HG02623 (cell line): ENCODE results near the gene APOA4.

Experiments
- ATAC-seq: cut with Tn5 transposase; IDR thresholded peaks from one replicate; pipeline ENCODE4 v1.9.1; 2021; ENCODE audit warnings: moderate library complexity; ENCODE audit not compliant: unreplicated experiment

APOA4 gene

DNA sequence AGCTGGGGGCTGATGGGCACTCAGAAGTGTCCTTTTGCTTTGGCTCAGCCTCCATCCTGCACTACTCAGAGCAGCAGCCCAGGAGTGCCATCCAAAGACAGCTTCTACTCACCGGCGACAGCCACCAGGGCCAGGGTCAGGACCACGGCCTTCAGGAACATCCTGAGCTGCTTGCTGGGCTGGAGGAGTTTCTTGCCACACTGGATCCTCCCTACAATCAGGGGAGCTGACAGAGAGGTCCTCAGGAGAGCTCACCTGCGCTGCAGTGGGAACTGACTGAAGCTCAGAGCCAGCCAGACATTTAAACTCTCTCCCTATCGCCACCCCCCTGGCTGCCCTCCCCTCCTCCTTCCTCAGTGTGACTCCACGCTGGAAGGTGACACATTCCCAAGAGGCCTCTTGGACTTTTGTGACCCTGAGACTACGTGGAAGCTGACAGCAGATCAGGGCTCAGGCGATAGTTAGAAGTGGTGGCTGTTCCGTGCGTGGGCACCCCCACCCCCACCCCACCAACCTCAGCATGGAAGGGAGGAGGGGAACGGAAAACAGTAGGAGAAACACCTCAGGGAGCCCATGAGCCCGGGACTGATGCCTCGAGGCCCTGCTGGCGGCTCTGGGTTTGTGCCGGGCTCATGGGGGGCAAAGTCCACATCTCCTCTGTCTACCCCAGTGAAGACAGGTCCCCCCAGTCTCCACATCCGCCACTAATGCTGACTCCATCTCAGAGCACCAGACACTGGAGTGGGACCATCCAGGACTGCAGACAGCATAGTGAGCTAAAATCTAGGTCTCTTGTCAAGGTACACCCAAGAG, at the start of gene APOA4:
APOA4 (minus strand) TSS at position 274 of the 813 bp plus-strand sequence; CDS start at position 161, 113 bp downstream.
- ATAC-seq, result no peak

DNA sequence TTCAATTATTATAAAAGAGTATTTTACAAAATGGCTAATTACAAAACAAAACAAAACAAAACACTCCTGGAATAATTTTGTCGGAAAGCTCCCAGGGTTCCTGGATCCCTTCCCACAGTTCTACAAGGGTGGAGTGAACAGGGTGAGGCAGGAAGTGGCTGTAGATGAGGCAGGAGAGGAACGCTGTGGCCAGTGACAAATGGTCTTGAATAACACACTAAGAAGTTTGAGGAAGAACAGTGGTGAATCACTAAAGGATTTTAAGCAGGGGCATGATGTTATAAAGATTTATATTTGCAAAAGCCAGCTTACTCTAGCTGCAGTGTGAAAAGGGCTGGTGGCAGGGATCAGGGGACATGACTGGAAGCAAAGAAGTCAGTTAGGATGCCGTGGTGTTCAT, 48.1 kb upstream of the APOA4 start:
- no peak for ATAC-seq

DNA sequence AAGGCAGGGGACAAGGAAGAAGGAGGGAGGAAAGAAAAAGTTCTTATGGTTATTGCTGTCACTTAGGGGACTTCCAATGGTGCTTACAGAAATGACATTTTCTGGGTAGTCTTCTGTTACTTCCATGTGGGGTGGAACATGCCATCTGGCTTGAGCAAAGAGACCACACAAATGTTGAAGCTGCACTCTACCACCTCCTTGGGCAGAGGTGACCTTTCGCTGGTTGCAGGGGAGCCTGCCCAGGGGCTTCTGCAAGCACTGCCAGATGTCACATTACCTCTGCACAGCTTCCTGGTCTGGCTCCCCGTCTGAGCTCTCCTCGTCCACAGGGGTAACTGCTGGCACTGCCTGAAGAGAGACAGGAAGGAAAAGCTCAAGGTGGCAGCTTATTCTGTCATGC, 47.0 kb upstream of the APOA4 start:
- ATAC-seq, result no peak

DNA sequence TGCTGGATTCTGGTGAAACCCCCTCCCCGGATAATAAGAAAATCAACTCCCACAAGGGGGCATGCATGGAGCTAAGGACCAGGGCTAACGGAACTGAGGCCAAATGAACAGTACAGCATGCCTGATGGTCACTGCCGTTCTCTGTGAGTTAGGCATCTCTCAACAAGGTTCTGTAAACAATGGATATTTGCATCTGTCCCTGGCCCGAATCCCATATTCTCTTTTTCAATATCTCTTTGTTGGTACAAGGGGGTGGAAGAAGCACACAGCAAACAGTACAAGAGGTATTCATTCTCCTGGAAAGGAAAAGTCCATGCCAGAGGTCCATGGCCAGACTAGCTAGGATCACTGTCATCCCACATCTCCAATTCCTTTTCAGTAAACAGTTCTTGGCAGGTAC, 46.5 kb upstream of the APOA4 start:
- no peak for ATAC-seq

DNA sequence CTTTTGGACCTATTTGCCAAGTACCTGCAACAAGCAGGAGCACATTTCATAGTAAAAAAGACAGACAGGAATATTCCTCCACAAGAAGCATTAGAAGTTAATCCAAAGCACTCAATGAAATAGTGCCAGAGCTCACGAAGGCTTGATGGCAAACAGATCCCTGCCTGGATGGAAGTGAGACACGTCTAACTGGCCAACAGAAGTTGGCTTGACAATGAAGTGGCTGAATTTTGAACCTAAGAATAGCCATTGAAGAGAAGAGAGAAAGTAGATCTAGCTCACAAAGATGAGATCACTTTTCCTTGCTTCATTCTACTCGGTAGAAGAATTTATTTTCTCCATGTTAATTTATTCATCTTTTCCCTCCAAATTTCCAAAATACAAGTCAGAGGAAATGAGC, 45.0 kb upstream of the APOA4 start:
- no peak for ATAC-seq

DNA sequence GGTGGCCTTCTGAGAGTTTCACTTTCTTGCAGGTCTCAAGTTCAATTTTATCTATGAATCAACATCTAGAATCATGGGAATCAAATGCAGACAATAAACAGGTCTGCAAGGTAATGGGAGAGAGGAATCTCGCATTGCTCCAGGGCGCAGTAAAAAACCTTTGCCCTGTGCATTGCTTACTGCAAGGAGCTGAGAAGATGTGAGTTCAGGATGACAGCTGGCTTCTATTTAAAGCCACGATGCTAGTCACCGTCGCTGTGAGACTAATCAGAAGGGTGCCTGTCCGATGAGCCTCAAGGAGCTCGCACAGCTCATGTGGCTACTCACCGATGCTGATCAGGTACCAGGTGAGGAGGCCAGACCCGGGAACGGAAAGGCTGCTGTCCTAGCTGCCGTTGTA, 44.5 kb upstream of the APOA4 start:
- no peak for ATAC-seq

DNA sequence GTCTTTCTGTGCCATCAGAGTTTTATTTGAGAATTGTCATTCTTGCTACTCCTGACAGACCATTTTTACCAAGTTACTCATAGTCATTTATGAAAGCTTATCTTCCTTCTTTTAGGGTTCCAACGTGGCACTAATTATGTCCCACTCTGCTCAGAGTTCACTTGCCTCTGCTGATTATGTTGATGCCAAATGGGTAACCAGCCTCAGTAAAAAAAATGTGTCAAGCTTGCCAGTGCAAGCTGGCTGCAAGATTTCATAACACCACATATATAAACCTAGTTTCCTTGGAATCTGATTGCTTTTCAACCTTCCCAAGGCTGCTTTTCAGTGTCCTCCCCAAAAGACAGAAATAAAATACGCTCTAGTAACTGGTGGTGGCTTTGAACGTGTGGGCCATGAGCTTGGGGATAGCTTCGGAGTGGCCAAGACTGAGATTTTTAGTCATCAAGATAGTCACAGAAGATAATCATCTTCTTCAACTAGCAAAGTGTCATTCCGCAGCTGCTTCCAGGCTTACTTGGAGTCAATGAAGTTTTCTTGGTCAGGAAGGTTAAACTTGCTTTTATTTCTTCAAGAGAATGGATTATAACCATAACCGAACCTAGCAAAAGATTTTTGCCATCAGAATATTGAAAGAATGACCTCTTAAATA, 43.8 kb upstream of the APOA4 start:
- ATAC-seq, result no peak

DNA sequence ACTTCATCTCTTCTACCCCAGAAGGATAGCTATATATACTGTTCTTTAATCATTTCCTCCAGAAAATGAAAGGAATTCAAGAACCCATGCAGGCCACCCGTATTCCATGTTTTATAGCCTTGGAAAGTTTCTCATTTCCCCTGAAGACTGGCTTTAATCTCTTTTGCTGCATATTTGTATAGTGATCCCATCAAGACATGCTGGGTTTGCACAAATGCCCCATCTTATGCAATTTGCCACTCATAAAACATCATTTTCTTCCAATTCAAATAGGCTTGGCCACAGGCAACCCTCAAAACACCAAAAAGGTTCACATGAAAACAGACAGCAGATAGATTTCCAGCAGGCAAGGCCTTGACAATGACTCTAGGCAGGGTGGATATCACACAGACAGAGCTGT, 42.6 kb upstream of the APOA4 start:
- no peak for ATAC-seq

DNA sequence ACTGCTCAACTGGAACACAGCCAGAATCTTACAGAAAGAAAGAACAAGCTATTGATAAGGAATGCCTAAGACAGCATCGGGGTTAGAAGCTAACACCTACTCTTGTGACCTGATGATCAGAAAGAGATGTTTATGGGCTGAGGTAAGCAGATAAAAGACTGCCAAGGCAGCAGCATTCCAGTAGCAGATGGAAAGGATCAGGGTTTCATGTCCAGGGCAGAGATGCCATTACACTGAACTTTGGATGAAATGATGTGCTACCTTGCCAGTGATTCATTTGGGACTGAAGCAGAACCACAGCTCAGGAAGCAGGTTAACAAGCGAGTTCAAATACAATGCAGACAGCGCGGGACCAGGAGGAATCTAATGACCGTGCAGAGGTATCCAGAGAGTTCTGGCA, 41.4 kb upstream of the APOA4 start:
- ATAC-seq, result no peak

DNA sequence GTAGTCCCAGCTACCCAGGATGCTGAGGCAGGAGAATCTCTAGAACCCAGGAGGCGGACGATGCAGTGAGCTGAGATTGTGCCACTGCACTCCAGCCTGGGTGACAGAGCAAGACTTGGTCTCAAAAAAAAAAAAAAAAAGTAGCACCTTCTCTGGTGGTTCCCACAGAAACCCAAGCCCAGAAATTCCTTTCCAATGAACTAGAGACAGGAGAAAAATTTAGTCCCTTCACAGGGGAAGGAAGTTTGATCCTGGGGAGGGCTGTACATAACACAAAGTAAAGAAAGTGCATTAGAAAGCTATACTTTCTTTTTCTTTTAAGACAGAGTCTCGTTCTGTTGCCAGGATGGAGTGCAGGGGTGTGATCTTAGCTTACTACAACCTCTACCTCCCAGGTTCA, 39.8 kb upstream of the APOA4 start:
- no peak for ATAC-seq

DNA sequence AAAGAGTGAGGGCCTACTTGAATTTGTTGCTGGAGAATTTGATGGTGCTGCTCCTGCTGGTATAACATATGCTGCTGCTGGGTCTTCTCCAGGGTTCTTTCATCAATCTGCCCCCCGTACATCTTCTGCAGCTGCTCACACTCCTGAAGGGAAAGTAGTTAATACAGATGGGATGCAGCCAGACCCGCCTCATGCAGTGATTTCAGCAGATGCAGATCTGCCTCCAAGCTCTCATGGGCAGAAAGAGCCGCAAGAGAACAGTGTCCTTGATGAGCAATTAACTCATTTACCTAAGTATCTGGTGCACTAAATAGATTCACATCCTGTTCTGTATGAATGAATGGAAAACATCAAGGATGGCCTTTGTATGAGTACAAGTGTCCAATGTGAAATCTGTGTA, 39.1 kb upstream of the APOA4 start:
- no peak for ATAC-seq

DNA sequence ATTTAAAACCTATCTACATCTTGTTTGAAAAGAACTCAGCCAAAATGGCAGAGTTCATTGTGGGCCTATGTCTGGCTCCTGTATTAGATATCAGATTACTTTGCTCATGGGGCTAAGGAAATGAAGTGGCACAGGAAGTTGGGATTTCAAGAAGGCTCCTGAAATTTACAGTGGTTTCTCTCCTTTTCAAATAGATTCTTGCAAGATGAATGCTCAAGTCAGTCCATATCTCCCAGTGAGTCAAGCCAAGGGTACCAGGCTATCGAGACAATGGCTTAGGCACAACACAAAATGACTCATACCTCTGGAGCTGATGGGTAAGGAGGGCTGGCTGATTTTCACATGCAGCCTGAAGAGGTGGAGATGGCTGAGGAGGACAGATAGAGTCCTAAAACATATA, 38.4 kb upstream of the APOA4 start:
- ATAC-seq, result no peak

DNA sequence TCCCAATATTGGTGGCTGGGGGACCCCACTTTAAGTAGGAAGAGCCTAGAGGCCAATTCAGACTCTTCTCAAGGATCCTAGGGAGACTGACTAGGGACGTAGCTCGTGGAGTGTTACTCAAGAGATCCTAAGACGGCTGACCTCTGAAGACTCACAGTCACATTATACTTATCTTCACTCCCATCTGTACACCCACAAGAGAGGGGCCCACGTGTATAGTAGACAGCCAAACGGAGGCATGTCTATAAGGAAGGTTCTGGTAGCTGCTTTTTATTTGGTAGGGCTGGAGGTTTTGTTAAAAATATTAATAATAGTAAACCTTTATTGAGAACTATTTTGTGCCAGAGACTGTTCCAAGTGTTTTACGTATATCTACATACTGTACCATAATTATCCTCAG, 37.2 kb upstream of the APOA4 start:
- ATAC-seq, result no peak

DNA sequence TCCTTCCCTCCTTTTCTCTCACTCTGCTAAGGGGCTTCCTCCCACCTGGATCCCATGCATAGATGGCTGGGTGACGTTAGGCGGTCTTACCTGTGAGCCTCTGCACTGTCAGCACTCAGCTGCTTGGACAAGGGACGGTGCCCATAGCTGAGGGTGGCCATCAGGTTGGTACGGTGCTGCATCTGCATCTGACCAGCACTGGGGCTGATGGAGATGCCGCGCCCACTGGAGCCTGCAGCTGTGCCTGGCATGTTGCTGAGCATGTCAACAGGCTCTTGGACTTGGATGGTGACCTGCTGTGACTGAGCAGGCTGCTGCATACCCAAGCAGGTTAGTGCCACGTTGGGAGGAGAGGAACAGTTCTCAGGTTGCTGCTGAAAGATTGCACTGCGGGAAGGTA, 36.1 kb upstream of the APOA4 start:
- ATAC-seq, result no peak

DNA sequence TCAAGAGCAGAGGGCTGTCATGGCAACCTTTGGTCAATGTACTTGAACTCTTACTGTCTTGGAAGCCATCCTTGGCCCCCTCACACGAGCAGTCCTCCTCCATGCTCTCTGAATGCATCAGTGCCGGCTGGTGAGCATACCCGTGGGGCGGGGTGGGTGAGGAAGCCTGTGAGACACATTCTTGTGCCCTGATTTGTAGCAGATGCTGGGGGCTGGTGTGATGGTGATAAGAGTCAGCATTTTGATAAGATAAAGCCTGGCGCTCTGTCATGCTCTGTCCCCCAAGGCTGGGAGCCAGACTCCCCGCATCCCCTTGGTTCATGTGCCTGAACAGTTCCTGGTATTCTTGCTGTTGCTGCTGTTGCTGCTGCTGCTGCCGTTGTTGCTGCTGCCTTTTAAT, 34.8 kb upstream of the APOA4 start:
- ATAC-seq, result no peak

DNA sequence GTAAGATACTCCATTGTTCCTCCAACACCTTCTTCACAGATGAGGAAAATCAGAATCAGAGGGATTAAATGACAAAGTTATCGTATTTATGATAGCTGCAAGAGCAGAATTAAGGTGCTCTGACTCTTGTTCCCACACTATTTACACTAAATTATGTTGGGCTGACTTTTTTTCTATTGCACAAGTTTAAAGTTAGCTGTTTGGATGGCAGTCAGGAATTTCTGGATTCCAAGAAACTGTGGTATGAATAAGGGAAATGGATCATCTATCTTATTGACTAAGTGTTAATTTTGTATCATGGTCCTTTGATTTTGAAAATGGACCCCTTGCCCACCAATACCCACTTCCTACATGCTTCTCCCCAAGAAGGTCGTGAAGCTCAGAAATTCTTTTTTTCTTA, 34.2 kb upstream of the APOA4 start:
- ATAC-seq, result no peak

DNA sequence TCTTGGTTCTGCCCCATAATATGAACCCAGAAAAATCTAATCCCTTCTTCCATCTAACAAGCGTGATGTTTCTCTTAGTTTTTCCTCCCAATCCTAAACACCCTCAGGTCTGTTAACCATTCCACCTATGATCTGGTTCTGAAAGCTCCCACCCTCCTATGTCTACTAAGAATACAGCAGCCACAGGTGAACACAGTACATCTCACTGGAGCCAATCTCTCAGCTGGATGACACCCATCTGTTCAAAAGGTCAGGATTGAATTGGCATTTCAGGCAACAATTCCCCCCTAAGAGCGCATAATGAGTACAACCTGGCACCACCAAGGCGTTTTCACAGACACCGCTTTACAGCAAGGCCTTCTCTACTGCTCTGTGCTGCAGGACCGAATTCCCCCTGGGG, 33.3 kb upstream of the APOA4 start:
- ATAC-seq, result no peak

DNA sequence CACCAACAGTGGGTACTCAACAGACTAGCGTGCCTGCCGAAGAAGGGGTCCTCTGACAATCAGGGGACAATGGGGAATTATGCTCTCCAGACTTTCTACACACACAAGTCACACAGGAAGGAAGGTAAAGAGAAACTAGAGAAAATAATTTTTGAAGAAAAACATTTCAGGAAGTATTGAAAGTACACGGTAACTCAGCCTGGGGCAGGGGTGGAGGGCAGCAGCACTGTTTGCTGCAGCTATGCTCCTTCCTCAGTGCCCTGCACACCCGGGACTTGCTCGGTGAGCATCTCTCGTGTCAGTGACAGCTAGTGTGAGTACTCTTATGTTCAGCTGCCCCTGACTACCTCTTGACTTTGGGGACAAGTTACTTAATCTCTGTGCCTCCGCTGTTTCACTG, 32.3 kb upstream of the APOA4 start:
- ATAC-seq, result no peak

DNA sequence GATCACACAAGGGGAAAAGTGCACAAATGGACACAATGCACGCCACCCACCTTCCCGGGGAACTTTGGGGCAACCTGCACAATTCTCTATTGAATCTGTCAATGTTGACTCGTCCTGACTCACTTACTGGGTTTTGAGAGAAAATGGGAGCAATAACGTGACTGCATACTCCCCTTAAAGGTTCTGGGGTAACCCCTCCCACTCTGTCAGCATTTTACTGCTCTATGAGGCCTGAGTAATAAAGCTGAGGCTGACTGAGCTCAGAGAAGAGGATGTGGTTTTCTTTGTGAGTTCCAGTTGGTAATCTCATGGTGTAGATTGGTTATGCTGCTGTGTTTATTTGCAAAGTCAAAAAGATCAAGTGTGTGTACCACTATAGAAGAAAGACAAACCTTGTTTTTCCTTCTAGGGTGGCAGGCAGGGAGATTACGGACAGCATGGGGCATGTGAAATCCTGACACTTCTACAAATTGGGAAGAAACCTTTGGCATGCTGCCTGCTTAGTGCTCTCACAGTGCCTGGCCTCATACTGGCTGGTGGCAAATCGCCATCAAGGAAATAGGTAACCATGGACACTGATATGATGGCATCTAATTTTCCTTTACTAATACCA, 30.5 kb upstream of the APOA4 start:
- ATAC-seq, result peak; percentile 90

DNA sequence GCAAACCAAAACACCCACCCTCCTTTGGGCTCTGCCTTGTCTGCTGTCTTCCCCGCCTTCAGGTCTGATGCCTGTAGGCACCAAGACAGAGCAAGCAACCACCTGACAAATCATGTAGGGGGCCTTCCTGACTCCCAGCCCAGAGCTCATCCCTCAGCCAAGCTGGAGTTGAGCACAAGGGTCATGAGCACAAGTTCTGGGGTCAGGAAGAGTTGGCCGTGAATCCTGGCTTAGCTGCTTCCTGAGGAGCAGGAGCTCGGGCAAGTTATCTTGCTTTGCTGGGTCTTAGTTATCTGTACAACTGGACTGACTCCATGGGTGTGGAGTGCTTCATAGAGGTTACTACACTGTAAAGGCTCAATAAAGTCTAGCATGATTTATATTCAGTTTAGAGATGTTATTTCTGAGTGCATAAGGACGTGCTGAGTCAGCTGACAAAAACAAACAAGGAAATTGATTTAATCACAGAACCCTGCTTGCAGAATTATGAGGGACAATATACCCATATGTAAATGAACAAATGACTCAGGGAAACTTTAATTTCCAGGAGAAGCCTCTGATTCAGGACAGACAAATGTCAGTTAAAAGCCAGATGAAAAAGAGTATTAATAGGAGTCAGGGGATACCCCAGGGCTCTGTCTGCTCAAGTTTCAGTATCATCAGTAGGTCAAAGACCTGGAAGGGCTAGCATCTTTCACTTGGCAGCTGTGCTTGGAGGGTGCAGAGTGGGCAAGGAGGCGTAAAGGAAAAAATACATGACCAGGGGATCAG, 29.3 kb upstream of the APOA4 start:
- ATAC-seq, result no peak

DNA sequence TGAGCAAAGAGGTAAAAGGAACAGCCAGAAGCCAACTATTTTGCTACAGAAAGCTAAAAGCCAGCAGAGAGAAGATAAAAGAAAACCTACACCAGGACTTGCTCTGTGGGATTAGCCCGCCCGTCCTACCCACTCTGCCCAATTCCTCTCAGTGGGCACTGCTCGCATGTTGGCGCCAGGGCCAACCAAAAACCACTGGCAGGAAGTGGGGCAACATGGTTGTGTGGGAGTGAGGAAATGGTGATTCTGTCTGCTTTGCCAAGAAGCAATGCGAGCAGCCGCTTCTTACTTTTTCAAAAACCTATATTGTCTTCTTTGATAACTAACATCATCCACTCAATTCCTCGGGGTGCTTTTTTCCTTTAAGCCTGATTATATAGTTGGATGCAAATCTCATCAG, 28.5 kb upstream of the APOA4 start:
- no peak for ATAC-seq

DNA sequence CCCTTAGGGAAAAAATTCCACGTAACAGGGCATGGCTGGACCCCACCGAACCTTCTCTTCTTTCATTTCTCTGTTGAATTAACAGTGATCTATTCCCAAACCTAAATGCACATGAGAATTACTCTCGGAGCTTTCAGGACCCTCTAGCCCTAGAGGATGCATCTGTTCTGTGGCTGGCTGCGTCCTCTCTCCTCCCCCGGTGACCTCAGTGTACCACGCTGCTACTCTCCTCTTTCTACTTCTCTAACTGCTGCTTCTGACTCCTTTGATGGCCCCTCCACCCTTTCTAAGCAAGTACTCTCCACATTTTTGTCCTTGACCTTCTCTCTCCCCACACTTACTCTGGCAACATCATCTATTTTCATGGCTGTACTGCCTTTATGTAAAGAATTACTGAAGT, 26.4 kb upstream of the APOA4 start:
- ATAC-seq, result no peak
